Fibroblast of skin of abdomen (primary cell): ENCODE measurements around the gene PID1.
A peak's percentile ranks its signal among the peaks of the same experiment; 100 is the strongest.

ENCODE experiments used
- DNase-seq: peaks from one replicate; pipeline ENCODE4 v3.0.0-alpha.2; 2013

The PID1 gene

GRCh38 chr2:229261076-229261475 is 10.0 kb downstream of the PID1 start:
- DNase-seq = no peak

GRCh38 chr2:229257985-229258384 is 13.1 kb downstream of the PID1 start:
- DNase-seq = no peak

GRCh38 chr2:229256376-229256775 is 14.7 kb downstream of the PID1 start:
- no peak for DNase-seq

- DNase-seq = no peak
Measured at GRCh38 chr2:229254206-229254605, 16.9 kb downstream of the PID1 start.

- DNase-seq = no peak
Measured at GRCh38 chr2:229252996-229253395, 18.1 kb downstream of the PID1 start.

- DNase-seq = no peak
Measured at GRCh38 chr2:229252280-229252679, 18.8 kb downstream of the PID1 start.

- DNase-seq = no peak
Measured at GRCh38 chr2:229249536-229249935, 21.6 kb downstream of the PID1 start.

- no peak for DNase-seq
Measured at GRCh38 chr2:229246334-229246733, 24.8 kb downstream of the PID1 start.

GRCh38 chr2:229244975-229245374 is 26.1 kb downstream of the PID1 start:
- no peak for DNase-seq

GRCh38 chr2:229243890-229244560 is 27.1 kb downstream of the PID1 start:
- DNase-seq = no peak

- DNase-seq = no peak
Measured at GRCh38 chr2:229240984-229241491, 30.0 kb downstream of the PID1 start.

- DNase-seq = no peak
Measured at GRCh38 chr2:229239021-229239420, 32.1 kb downstream of the PID1 start.

- no peak for DNase-seq
Measured at GRCh38 chr2:229237270-229237669, 33.8 kb downstream of the PID1 start.

- peak; percentile 17 for DNase-seq
Measured at GRCh38 chr2:229235131-229235914, 35.8 kb downstream of the PID1 start.

GRCh38 chr2:229231885-229232284 is 39.2 kb downstream of the PID1 start:
- no peak for DNase-seq

GRCh38 chr2:229231328-229231868 is 39.7 kb downstream of the PID1 start:
- no peak for DNase-seq

- DNase-seq = no peak
Measured at GRCh38 chr2:229230911-229231310, 40.2 kb downstream of the PID1 start.

- DNase-seq = no peak
Measured at GRCh38 chr2:229230256-229230655, 40.8 kb downstream of the PID1 start.

- DNase-seq = no peak
Measured at GRCh38 chr2:229226382-229226781, 44.7 kb downstream of the PID1 start.

- no peak for DNase-seq
Measured at GRCh38 chr2:229223107-229223506, 48.0 kb downstream of the PID1 start.

- no peak for DNase-seq
Measured at GRCh38 chr2:229221641-229222040, 49.4 kb downstream of the PID1 start.

GRCh38 chr2:229220254-229220653 is 50.8 kb downstream of the PID1 start:
- no peak for DNase-seq

GRCh38 chr2:229218329-229218921 is 52.7 kb downstream of the PID1 start:
- DNase-seq = no peak
